ENCODE results near the gene WDR64. TPM values are rescaled to one million over a fixed set of nuclear protein-coding genes. Genes with fewer than 3 reads are reported as not detected.

WDR64 gene
- total RNA-seq, 2 donors from 2014 or later, result not detected

DNA sequence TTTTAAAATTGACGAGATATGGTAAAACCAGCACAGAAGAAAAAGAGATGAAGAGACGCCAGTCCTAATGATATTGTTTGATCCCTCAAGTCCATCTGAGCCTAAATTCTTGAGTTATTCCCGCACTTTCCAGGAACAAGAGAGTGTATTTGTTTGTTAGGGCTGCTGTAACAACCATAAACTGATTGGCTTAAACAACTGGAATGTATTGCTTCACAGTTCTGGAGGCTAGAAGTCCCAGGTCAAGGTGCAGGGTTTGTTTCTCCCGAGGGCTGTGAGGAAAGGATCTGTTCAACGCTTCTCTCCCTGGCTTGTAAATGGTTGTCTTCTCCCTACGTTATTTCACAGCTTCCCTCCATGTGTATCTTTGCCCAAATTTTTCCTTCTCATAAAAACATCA lies 188.1 kb downstream of the WDR64 start:
- Histone ChIP-seq H3K9ac (ENCODE audit: extremely low read depth, low read length, poor library complexity, severe bottlenecking) (no peak overlapping the region), H3K4me3 (ENCODE audit: low read length) (no peak overlapping the region), H3K27ac (ENCODE audit: low read depth, low read length) (no peak overlapping the region), H3K4me1 (ENCODE audit: control insufficient read depth, insufficient read depth, low read length) (no peaks in the 10 kb centered on the region), H3K36me3 (ENCODE audit: control insufficient read depth, insufficient read depth, low read length) (no peaks in the 10 kb centered on the region), H3K27me3 (ENCODE audit: control insufficient read depth, insufficient read depth, low read length, poor library complexity, severe bottlenecking) (no peaks in the 10 kb centered on the region), H3K9me3 (ENCODE audit: control insufficient read depth, low read length) (no peaks in the 10 kb centered on the region)
- H3K4me3 Mint-ChIP-seq, result no peak overlapping the region
- DNase-seq, result no peak
- TF ChIP-seq CTCF (conservative IDR thresholded peaks at IDR 0.05), result no peak
- no peaks in the 10 kb centered on the region for H3K27me3 Mint-ChIP-seq (ENCODE audit: insufficient read depth)
- no peaks in the 10 kb centered on the region for H3K4me1 Mint-ChIP-seq
- H3K36me3 Mint-ChIP-seq (ENCODE audit: low read depth), result no peaks in the 10 kb centered on the region
- H3K9me3 Mint-ChIP-seq, result no peaks in the 10 kb centered on the region
- WGBS, 2 experiments (ENCODE audit: insufficient coverage in 1 of 2, insufficient read length in 1 of 2), result 86 to 96% methylated on average over 5 to 6 of the region's 6 CpGs
- no peak overlapping the region for H3K27ac Mint-ChIP-seq

DNA sequence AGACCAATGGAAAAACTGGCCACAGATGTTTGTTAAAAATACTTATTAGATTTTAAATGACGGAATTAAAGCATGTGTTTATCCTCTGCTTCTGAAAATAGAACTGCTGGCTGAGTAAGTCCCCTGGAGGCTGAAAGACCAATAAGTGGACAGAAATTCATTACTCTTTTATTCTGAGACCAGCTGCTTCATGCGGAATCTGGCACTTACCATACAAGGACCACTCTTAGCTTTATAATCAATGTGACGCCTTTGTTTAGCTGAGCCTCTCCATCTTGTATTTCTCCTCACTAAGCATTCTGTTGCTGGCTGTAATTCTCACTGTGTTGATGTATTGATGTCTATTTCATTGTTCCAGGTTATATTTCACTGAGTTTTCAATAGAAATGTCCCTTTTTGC lies 189.6 kb downstream of the WDR64 start:
- no peaks in the 10 kb centered on the region for H3K4me1 ChIP-seq (ENCODE audit: control insufficient read depth, insufficient read depth, low read length)
- TF ChIP-seq CTCF (conservative IDR thresholded peaks at IDR 0.05), result no peak
- no peak overlapping the region for H3K27ac ChIP-seq (ENCODE audit: low read depth, low read length)
- 87 to 92% methylated on average over 2 to 3 of the region's 3 CpGs for WGBS, 2 experiments (ENCODE audit: insufficient coverage in 1 of 2, insufficient read length in 1 of 2)
- H3K36me3 ChIP-seq (ENCODE audit: control insufficient read depth, insufficient read depth, low read length), result no peaks in the 10 kb centered on the region
- no peaks in the 10 kb centered on the region for H3K9me3 ChIP-seq (ENCODE audit: control insufficient read depth, low read length)
- H3K27me3 ChIP-seq (ENCODE audit: control insufficient read depth, insufficient read depth, low read length, poor library complexity, severe bottlenecking), result no peaks in the 10 kb centered on the region
- Mint-ChIP-seq H3K4me1 (no peaks in the 10 kb centered on the region), H3K27me3 (ENCODE audit: insufficient read depth) (no peaks in the 10 kb centered on the region), H3K9me3 (no peaks in the 10 kb centered on the region), H3K27ac (no peak overlapping the region), H3K36me3 (ENCODE audit: low read depth) (no peaks in the 10 kb centered on the region), H3K4me3 (no peak overlapping the region)
- H3K9ac ChIP-seq (ENCODE audit: extremely low read depth, low read length, poor library complexity, severe bottlenecking), result no peak overlapping the region
- no peak for DNase-seq
- no peak overlapping the region for H3K4me3 ChIP-seq (ENCODE audit: low read length)

- no peaks in the 10 kb centered on the region for H3K9me3 ChIP-seq (ENCODE audit: control insufficient read depth, low read length)
- H3K9ac ChIP-seq (ENCODE audit: extremely low read depth, low read length, poor library complexity, severe bottlenecking), result no peak overlapping the region
- no peak for TF ChIP-seq CTCF (conservative IDR thresholded peaks at IDR 0.05)
- DNase-seq, result no peak
- no peaks in the 10 kb centered on the region for H3K36me3 Mint-ChIP-seq (ENCODE audit: low read depth)
- no peaks in the 10 kb centered on the region for H3K4me1 ChIP-seq (ENCODE audit: control insufficient read depth, insufficient read depth, low read length)
- 92% methylated on average over 1 of the region's 2 CpGs; no CpG with 5 or more reads in 1 of the 2 experiments for WGBS, 2 experiments (ENCODE audit: insufficient coverage in 1 of 2, insufficient read length in 1 of 2)
- no peaks in the 10 kb centered on the region for H3K9me3 Mint-ChIP-seq
- peaks cover 8% of the 10 kb centered on the region for H3K4me1 Mint-ChIP-seq
- H3K27ac ChIP-seq (ENCODE audit: low read depth, low read length), result no peak overlapping the region
- no peaks in the 10 kb centered on the region for H3K36me3 ChIP-seq (ENCODE audit: control insufficient read depth, insufficient read depth, low read length)
- no peak overlapping the region for H3K4me3 ChIP-seq (ENCODE audit: low read length)
- H3K4me3 Mint-ChIP-seq, result no peak overlapping the region
- H3K27me3 ChIP-seq (ENCODE audit: control insufficient read depth, insufficient read depth, low read length, poor library complexity, severe bottlenecking), result no peaks in the 10 kb centered on the region
- H3K27me3 Mint-ChIP-seq (ENCODE audit: insufficient read depth), result no peaks in the 10 kb centered on the region
- no peak overlapping the region for H3K27ac Mint-ChIP-seq
Measured at GRCh38 chr1:241842565-241842964, 190.5 kb downstream of the WDR64 start.
